ENCODE results near the gene CEACAM6.

Gene CEACAM6

DNA sequence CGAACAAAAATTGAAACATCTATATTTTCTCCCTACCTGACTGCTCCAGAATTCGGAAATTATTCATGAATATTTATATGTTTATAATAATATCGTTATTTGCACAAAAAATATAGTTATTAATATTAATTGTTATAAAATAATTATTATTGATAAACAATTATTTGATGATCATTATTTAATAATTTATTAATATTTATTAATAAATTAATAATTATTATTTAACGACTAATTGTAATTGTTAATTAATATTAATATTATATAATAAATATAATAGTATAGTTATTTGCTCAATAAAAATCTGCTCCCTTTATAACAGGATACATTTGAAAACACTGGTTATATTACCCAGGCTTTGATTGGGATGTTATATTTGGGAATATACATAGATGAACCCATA, 14.3 kb downstream of the CEACAM6 start:
- TF ChIP-seq, protein P1, sequence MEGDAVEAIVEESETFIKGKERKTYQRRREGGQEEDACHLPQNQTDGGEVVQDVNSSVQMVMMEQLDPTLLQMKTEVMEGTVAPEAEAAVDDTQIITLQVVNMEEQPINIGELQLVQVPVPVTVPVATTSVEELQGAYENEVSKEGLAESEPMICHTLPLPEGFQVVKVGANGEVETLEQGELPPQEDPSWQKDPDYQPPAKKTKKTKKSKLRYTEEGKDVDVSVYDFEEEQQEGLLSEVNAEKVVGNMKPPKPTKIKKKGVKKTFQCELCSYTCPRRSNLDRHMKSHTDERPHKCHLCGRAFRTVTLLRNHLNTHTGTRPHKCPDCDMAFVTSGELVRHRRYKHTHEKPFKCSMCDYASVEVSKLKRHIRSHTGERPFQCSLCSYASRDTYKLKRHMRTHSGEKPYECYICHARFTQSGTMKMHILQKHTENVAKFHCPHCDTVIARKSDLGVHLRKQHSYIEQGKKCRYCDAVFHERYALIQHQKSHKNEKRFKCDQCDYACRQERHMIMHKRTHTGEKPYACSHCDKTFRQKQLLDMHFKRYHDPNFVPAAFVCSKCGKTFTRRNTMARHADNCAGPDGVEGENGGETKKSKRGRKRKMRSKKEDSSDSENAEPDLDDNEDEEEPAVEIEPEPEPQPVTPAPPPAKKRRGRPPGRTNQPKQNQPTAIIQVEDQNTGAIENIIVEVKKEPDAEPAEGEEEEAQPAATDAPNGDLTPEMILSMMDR (IDR thresholded peaks at IDR 0.05; ENCODE audit: insufficient read depth, low read depth, low read length, missing control alignments) = no peak
- no peak for DNase-seq (ENCODE audit: low read depth)

DNA sequence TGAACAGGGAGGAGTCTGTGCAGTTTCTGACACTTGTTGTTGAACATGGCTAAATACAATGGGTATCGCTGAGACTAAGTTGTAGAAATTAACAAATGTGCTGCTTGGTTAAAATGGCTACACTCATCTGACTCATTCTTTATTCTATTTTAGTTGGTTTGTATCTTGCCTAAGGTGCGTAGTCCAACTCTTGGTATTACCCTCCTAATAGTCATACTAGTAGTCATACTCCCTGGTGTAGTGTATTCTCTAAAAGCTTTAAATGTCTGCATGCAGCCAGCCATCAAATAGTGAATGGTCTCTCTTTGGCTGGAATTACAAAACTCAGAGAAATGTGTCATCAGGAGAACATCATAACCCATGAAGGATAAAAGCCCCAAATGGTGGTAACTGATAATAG, 16.1 kb downstream of the CEACAM6 start:
- peak; percentile 54 for DNase-seq (ENCODE audit: low read depth)
- no peak overlapping the region for H3K4me3 ChIP-seq (ENCODE audit: low read length)
- TF ChIP-seq, protein P1 (IDR thresholded peaks at IDR 0.05; ENCODE audit: insufficient read depth, low read depth, low read length, missing control alignments) = no peak

More for the DNA sequence above, 14.3 kb downstream of the CEACAM6 start:
- H3K4me3 ChIP-seq (ENCODE audit: low read length) = no peak overlapping the region

DNA sequence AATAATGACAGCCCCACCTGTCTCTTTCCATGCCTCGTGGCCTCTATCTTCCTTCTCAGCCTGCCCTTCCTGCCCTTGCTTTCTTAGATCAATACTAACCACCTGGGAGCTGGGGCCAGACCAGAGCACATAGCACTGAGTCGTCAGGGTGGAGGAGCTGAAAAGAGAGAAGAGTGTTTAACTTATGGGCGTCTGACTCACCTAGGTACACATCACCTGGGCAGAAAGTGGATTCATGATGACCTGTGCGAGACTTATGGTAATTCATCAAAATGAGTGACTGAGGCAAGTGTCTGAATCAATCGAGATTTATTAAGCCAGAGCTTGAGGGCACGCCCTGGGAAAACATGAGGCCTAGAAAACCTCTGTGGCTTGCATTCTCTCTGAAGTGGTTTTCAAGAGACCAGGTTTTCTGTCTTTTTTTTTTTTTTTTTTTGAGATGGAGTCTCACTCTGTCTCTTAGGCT, 19.2 kb downstream of the CEACAM6 start:
- peak; percentile 96 for DNase-seq (ENCODE audit: low read depth)
- TF ChIP-seq, protein P1 (IDR thresholded peaks at IDR 0.05; ENCODE audit: insufficient read depth, low read depth, low read length, missing control alignments) = no peak
- no peak overlapping the region for H3K4me3 ChIP-seq (ENCODE audit: low read length)

DNA sequence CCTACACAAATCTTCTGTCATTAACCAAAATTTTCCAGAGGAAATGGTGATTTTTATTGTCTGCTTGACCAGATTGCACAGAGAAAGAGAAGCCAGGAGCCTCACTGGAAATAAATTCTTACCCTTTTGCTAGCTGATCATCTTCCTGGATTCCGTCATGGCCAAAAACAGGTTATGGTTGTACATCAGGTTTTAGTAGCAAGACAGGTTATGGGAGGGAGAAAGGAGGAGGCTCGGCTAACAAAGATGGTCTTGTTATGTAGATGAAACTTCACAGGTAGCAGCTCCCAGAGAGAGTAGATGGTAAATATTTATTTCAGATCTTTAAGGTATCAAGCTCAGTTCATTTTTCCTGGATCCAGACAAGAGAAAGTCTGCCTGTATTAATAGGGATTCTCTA, 21.4 kb downstream of the CEACAM6 start:
- TF ChIP-seq, protein P1 (IDR thresholded peaks at IDR 0.05; ENCODE audit: insufficient read depth, low read depth, low read length, missing control alignments) = no peak
- peak; percentile 82 for DNase-seq (ENCODE audit: low read depth)
- H3K4me3 ChIP-seq (ENCODE audit: low read length) = no peak overlapping the region

DNA sequence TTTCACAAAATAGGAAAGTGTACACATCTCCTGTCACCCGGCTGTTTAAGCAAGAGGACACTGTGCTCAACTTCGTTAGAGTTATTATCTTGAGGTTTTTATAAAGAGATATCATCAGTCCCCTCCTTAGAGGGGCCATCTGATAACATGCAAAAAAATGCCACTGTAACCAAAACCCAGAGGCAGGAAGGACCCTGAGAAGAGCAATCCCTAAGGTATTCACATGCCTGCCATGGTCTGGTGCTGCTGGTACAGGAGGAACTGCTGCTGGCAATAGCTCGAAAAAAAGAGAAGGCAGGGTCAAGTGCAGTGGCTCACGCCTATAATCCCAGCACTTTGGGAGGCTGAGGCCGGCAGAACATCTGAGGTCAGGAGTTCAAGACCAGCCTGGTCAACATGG, 28.3 kb downstream of the CEACAM6 start:
- no peak for DNase-seq (ENCODE audit: low read depth)
- no peak overlapping the region for H3K4me3 ChIP-seq (ENCODE audit: low read length)
- TF ChIP-seq, protein P1 (IDR thresholded peaks at IDR 0.05; ENCODE audit: insufficient read depth, low read depth, low read length, missing control alignments) = no peak

DNA sequence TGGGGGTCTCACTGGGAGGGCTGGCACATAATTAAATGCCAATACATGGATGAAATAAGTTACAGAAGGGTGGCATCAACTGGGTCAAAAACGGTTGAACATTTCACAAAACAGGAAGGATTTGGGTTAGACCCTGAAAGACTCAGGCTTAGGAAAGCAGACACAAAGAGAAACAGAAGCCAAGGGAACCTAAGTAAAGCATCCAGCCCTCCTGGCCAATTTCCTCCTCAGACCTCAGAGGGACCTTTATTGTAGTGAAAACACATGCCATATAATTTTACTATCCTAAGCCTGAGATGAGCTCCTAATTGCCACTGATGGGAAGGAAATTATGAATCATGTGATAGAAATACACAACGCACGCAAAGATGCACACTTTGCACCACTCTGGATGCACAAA, 29.0 kb downstream of the CEACAM6 start:
- no peak for DNase-seq (ENCODE audit: low read depth)
- TF ChIP-seq, protein P1 (IDR thresholded peaks at IDR 0.05; ENCODE audit: insufficient read depth, low read depth, low read length, missing control alignments) = no peak
- H3K4me3 ChIP-seq (ENCODE audit: low read length) = no peak overlapping the region

DNA sequence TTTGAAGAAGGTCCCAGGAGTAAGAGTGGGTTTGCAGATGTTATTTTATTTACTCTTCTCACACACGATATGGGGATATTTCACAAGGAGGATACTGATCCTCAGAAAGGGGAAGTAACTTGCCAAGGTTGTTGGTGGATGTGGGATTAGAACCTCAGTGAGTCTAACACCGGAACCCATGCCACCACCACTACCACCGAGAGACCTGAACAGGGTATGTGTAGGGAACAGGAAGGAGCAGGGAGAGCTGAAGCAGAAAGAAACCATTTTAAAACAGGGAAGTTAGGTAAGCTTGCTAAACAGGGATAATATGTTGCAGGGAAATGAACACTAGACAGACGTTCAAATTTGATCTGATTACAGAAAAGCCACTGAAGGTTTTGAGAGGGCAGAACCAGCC, 29.4 kb downstream of the CEACAM6 start:
- no peak overlapping the region for H3K4me3 ChIP-seq (ENCODE audit: low read length)
- TF ChIP-seq, protein P1 (IDR thresholded peaks at IDR 0.05; ENCODE audit: insufficient read depth, low read depth, low read length, missing control alignments) = no peak
- DNase-seq (ENCODE audit: low read depth) = no peak
